Keratinocyte (primary cell): Measurements from ENCODE around the gene ZNF488.

Source experiments
- CTCF ChIP-seq, 3 experiments: IDR thresholded peaks in 1 of 3; conservative IDR thresholded peaks in 1 of 3; optimal IDR thresholded peaks in 1 of 3; 2 replicates in 2 of 3; 3 replicates in 1 of 3; pipeline versions ENCODE3 to v1.5.1; 2011; ENCODE audit warnings: low read length in 3 of 3, mild to moderate bottlenecking in 3 of 3, moderate library complexity in 2 of 3, control low read depth in 1 of 3, inconsistent platforms in 1 of 3; ENCODE audit not compliant: insufficient read depth in 2 of 3; ENCODE audit errors: extremely low read depth in 1 of 3
- EZH2 ChIP-seq: IDR thresholded peaks from one replicate; pipeline ENCODE4 v1.6.1; 2012; ENCODE audit warnings: inconsistent platforms, mild to moderate bottlenecking, low read length, moderate library complexity

- TF ChIP-seq CTCF (optimal IDR thresholded peaks at IDR 0.05 in 1 of 3, IDR thresholded peaks at IDR 0.05 in 1 of 3, conservative IDR thresholded peaks at IDR 0.05 in 1 of 3; ENCODE audit: extremely low read depth in 1 of 3, insufficient read depth in 2 of 3, low read length in 3 of 3) (no peak), EZH2 (no peak)
These were observed 60.3 kb downstream of the ZNF488 start for GRCh38 chr10:47323636-47324296.
